GM08714 (cell line): ENCODE data around the gene DCLK2.

Experiments
- H3K4me3 ChIP-seq: fragments of 200-500 bp; sonication (Bioruptor generic); 2 replicates; pipeline ENCODE4 v1.5.1; 2014; ENCODE audit warnings: mild to moderate bottlenecking, low read length, inconsistent platforms
- ZNF274 ChIP-seq: IDR thresholded peaks from 2 replicates; pipeline ENCODE4 v1.6.1; 2012; ENCODE audit warnings: mild to moderate bottlenecking, low read depth, low read length

The DCLK2 gene

GRCh38 chr4:150252306-150252705, 174.1 kb downstream of the DCLK2 start:
- TF ChIP-seq ZNF274: no peak
- H3K4me3 ChIP-seq: no peak overlapping the region

DNA sequence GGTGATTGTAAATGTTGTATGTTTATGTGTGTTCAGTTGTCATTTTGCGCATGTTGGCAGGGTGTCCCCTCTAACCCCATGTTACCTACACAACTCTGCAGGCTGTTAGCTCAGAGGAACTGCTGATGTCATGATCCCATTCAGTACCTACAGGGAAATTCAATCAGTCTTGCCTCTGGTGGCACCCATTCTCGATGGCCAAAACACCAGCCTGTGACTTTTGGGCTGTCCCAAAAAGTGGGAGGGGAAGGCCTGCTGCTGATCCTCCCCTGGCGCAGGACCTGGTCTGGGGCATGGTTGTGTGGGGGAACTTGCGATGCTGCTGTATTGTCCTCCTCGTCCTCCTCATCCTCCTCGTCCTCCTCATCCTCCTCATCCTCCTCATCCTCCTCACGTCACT, 174.5 kb downstream of the DCLK2 start:
- no peak overlapping the region for H3K4me3 ChIP-seq

GRCh38 chr4:150253416-150253815, 175.2 kb downstream of the DCLK2 start:
- no peak overlapping the region for H3K4me3 ChIP-seq
- TF ChIP-seq ZNF274: no peak

More for the DNA sequence above, 174.5 kb downstream of the DCLK2 start:
- TF ChIP-seq ZNF274: no peak

DNA sequence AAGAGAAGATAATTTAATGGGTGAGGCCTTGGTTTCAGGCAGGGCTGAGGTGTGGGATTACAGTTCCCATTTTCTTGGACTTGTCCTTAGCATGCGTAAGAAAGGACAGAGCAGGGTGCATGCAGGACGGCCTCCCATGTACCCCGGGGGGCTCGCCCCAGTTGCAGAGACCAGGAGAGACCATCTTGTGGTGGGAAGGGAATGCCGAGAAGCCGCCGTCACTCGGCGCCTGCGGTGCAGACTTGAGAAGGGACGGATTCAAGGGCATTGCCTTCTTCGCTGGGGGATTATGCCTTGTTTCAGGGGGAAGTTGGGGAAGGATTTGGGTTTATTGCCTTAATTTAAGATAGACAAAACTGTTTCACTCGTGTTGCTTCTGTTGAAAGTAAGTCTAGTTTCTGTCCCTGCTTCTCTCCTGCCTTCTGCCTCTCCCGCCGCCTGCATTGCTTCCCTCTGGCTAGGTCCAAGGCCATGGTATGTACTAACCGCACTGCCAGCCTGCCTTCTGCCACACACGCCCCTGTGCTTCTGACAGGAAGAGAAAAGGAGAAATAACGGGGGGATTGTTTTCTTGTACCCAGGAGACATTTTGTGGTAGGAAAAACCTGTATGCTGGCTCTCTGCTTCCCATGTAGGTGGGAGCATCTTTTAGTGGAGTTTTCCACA, 175.9 kb downstream of the DCLK2 start:
- no peak for TF ChIP-seq ZNF274
- H3K4me3 ChIP-seq: no peak overlapping the region

DNA sequence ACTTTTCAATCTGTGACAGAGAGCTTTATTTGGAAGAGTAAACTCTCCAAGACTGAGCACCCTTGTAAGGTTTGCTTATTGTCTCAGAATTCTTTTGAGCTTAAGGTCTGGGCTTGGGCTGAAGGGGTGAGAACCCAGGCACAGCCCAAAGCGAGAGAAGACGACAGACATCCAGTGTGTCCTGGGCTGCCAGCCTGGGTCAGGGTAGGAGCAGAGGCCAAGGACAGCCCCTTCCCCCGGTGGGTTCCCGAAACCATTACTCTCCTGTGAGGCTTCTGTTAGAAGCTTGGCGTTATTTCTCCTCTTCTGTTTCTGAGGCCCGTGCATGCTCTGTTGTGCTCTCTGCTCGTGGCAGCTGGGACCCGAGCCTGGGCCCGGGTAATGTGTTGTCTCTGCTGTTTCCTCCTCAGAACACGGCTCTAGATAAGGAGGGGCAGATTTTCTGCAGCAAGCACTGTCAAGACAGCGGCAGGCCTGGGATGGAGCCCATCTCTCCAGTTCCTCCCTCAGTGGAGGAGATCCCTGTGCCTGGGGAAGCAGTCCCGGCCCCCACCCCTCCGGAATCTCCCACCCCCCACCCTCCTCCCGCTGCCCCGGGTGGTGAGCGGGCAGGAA, 177.5 kb downstream of the DCLK2 start:
- no peak for TF ChIP-seq ZNF274
- no peak overlapping the region for H3K4me3 ChIP-seq

- no peak for TF ChIP-seq ZNF274
- no peak overlapping the region for H3K4me3 ChIP-seq
These were observed 178.0 kb downstream of the DCLK2 start for GRCh38 chr4:150256225-150256620.

DNA sequence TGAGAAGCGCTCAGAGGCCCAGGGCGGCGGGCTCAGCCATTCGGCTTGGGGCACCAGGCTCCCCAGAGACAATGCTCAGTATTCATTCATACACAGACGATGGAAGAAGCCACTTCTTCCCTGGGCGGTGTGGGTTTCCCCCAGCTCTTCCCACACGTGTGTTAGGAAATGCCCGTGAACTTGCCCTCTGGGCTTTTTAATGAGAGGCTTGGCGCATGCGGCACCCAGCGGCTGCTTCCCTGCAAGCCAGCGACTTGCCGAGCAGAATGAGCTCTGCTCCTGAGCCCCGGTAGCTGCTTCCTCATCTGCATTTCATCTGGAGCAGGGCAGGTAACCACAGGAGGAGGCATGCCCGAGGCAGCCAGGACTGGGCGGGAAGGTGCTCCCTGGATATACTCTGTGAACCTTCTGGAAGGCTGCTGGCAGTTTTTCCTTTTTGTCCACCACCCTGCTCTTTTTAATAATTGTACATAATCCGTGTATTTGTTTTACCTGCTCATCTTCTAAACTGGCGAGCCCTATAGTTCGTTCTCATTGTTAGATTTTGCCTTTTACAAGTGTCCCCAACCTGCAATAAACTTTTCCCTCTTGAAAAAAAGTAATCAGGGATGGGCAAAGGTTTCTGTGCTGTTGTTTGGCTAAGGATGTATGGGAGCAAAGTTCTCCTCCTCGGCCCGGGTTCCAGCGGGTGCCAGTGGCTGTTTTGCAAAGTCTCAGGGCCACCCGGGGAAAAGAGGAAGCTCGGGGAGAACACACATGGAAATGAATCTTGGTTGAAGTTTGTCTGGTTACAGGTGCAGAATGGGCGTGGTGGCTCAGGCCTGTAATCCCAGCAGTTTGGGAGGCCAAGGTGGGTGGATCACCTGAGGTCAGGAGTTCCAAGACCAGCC, 178.8 kb downstream of the DCLK2 start:
- TF ChIP-seq ZNF274: no peak
- H3K4me3 ChIP-seq: no peak overlapping the region

- TF ChIP-seq ZNF274: no peak
- no peak overlapping the region for H3K4me3 ChIP-seq
These were observed 180.3 kb downstream of the DCLK2 start for GRCh38 chr4:150258569-150258968.

GRCh38 chr4:150259861-150260567, 181.8 kb downstream of the DCLK2 start:
- no peak for TF ChIP-seq ZNF274
- no peak overlapping the region for H3K4me3 ChIP-seq

DNA sequence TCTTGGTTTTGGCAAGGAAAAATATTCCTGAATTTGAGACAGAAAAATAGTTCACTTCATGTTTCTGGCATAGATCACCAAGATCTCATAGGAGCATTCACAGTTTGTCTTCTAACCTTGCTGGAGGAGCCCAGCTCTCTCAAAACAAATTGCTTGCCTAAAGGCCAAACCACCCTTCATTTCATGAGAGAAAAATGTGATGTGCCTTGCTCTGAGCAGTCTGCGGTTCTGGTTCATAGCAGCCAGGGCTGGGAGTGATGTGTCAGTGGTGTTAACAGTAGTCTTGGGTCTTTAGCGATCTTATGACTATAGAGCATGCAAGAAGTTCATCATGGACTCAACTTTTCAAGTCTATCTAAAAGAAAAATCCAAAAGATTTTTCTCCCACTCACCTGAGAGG, 183.3 kb downstream of the DCLK2 start:
- TF ChIP-seq ZNF274: no peak
- H3K4me3 ChIP-seq: no peak overlapping the region

DNA sequence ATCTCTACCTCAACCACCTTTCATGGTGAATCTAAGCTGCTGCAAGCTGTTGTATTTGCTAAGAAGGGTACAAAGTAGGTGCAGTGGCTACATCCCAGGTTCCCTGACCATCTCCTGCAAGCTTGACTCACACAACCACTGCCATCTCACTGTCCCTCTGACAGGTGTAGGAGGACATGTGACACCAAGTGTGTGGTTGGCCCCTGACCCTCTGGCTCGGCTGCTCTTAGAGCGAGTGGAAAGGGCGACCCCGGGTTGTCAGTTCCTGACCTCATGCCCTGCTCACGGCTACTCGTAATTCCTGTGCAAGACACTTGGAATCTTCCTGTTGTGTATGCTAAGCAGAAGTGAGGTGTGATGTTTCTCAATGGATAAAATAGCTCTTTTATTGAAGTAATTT, 184.4 kb downstream of the DCLK2 start:
- no peak overlapping the region for H3K4me3 ChIP-seq
- no peak for TF ChIP-seq ZNF274

GRCh38 chr4:150264595-150265161, 186.4 kb downstream of the DCLK2 start:
- no peak overlapping the region for H3K4me3 ChIP-seq
- no peak for TF ChIP-seq ZNF274

GRCh38 chr4:150265806-150266205, 187.6 kb downstream of the DCLK2 start:
- TF ChIP-seq ZNF274: no peak

DNA sequence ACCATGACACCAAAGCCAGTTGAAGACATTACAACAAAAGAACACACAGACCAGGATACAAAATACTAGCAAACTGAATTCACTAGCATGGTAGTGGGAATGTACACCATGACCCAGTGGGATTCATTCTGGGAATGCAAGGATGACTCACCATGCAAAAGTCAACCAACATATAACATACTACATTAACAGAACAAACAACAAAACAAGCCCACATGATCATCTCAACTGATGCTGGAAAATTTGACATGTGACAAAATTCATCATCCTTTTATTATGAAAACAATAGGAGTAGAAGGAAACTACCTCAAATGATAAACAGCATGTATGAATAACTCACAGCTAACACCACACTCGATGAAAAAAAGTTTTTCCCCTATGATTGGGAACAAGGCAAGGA, 190.2 kb downstream of the DCLK2 start:
- TF ChIP-seq ZNF274: no peak
- no peak overlapping the region for H3K4me3 ChIP-seq

More at GRCh38 chr4:150265806-150266205, 187.6 kb downstream of the DCLK2 start:
- no peak overlapping the region for H3K4me3 ChIP-seq
